Upper lobe of right lung (tissue), 1 donor: Measurements from ENCODE around the gene SPOPL. TPM values are rescaled to one million over a fixed set of nuclear protein-coding genes. Genes with fewer than 3 reads are reported as not detected.
A peak's percentile ranks its signal among the peaks of the same experiment; 100 is the strongest.

Source experiments
- ATAC-seq: fragments of 200-7000 bp; cut with Tn5 transposase; one replicate; pipeline ENCODE4 v1.9.1; 2020; ENCODE audit warnings: mild to moderate bottlenecking, moderate library complexity
- DNase-seq: peaks from one replicate; pipeline ENCODE4 v3.0.0-alpha.2; 2020
- H3K27ac ChIP-seq: fragments of 200-600 bp; one replicate; pipeline ENCODE4 v1.8.0; 2022
- H3K27me3 ChIP-seq: fragments of 200-600 bp; one replicate; pipeline ENCODE4 v1.8.0; 2022; ENCODE audit warnings: mild to moderate bottlenecking
- H3K36me3 ChIP-seq: fragments of 200-600 bp; one replicate; pipeline ENCODE4 v1.8.0; 2022
- H3K4me1 ChIP-seq: fragments of 200-600 bp; one replicate; pipeline ENCODE4 v1.8.0; 2022
- H3K4me3 ChIP-seq: fragments of 200-600 bp; one replicate; pipeline ENCODE4 v1.8.0; 2022; ENCODE audit warnings: mild to moderate bottlenecking
- H3K9me3 ChIP-seq: fragments of 200-600 bp; one replicate; pipeline ENCODE4 v1.8.0; 2022
- intact Hi-C: fragments of 100-400 bp; cut with DNase I; formaldehyde crosslinking; loops from one replicate; pipeline ENCODE4 v1.11.0; 2022
- total RNA-seq: library from RNA; stranded (reverse); fragmentation: NEBNext Ultra II Directional; extraction: Animal tissue kit (Norgen Biotek cat#: 25700); gene quantifications from one replicate; pipeline ENCODE4 v1.2.1, GENCODE V29; 2021
- TF ChIP-seq, protein P1 (sequence below): fragments of 200-600 bp; IDR thresholded peaks from one replicate; pipeline ENCODE4 v1.8.0; 2022; ENCODE audit warnings: antibody characterized with exemption
- donor health status: DM: no; HTN: yes; CAD: no; lungs with severe emphysema.

Gene SPOPL
- total RNA-seq, 1 donor from 2014 or later = 26.3 TPM

GRCh38 chr2:138495384-138495783, 6.2 kb upstream of the SPOPL start:
- TF ChIP-seq, protein P1, sequence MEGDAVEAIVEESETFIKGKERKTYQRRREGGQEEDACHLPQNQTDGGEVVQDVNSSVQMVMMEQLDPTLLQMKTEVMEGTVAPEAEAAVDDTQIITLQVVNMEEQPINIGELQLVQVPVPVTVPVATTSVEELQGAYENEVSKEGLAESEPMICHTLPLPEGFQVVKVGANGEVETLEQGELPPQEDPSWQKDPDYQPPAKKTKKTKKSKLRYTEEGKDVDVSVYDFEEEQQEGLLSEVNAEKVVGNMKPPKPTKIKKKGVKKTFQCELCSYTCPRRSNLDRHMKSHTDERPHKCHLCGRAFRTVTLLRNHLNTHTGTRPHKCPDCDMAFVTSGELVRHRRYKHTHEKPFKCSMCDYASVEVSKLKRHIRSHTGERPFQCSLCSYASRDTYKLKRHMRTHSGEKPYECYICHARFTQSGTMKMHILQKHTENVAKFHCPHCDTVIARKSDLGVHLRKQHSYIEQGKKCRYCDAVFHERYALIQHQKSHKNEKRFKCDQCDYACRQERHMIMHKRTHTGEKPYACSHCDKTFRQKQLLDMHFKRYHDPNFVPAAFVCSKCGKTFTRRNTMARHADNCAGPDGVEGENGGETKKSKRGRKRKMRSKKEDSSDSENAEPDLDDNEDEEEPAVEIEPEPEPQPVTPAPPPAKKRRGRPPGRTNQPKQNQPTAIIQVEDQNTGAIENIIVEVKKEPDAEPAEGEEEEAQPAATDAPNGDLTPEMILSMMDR = no peak
- no peak for ATAC-seq
- Histone ChIP-seq H3K27me3 (no peaks in the 10 kb centered on the region), H3K36me3 (no peaks in the 10 kb centered on the region), H3K9me3 (no peaks in the 10 kb centered on the region), H3K4me3 (no peak overlapping the region), H3K4me1 (peaks cover 5% of the 10 kb centered on the region), H3K27ac (no peak overlapping the region)
- no peak for DNase-seq
- intact Hi-C loops = no loop called here

- TF ChIP-seq, protein P1 = no peak
- Histone ChIP-seq H3K27me3 (no peaks in the 10 kb centered on the region), H3K27ac (no peak overlapping the region), H3K36me3 (no peaks in the 10 kb centered on the region), H3K9me3 (no peaks in the 10 kb centered on the region), H3K4me3 (no peak overlapping the region), H3K4me1 (peaks cover 12% of the 10 kb centered on the region)
- ATAC-seq = no peak
- intact Hi-C loops = no loop called here
- DNase-seq = no peak
These were observed 5.4 kb upstream of the SPOPL start for GRCh38 chr2:138496096-138496651.

- Histone ChIP-seq H3K4me1 (peaks cover 12% of the 10 kb centered on the region), H3K36me3 (no peaks in the 10 kb centered on the region), H3K27ac (no peak overlapping the region), H3K27me3 (no peaks in the 10 kb centered on the region), H3K4me3 (no peak overlapping the region), H3K9me3 (no peaks in the 10 kb centered on the region)
- DNase-seq (no peak), ATAC-seq (no peak)
- TF ChIP-seq, protein P1 = no peak
- intact Hi-C loops = no loop called here
These were observed 4.3 kb upstream of the SPOPL start for GRCh38 chr2:138497294-138497693.

DNA sequence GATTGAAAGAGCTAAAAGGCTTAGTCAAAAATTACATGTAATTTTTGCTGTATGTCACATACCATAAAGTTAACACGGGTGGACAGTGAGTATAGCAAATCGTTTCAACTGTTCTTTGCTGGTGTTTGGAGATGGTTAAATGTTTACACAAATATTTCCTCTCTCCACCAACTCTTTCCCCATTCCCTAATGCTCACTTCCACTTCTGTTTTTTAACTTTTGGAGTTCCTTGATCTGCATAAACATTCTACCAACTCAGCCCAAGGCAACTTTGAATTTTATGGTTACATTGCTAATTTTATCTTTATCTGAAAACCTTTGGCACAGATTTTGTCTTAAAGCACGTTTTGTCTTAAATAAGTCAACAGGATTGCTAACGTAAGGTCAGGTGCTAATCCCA, 1.9 kb upstream of the SPOPL start:
- Histone ChIP-seq H3K36me3 (no peaks in the 10 kb centered on the region), H3K4me3 (no peak overlapping the region), H3K27ac (no peak overlapping the region), H3K27me3 (no peaks in the 10 kb centered on the region), H3K9me3 (no peaks in the 10 kb centered on the region), H3K4me1 (peaks cover 31% of the 10 kb centered on the region)
- ATAC-seq (no peak), DNase-seq (no peak)
- TF ChIP-seq, protein P1 = no peak
- intact Hi-C loops = no loop called here

DNA sequence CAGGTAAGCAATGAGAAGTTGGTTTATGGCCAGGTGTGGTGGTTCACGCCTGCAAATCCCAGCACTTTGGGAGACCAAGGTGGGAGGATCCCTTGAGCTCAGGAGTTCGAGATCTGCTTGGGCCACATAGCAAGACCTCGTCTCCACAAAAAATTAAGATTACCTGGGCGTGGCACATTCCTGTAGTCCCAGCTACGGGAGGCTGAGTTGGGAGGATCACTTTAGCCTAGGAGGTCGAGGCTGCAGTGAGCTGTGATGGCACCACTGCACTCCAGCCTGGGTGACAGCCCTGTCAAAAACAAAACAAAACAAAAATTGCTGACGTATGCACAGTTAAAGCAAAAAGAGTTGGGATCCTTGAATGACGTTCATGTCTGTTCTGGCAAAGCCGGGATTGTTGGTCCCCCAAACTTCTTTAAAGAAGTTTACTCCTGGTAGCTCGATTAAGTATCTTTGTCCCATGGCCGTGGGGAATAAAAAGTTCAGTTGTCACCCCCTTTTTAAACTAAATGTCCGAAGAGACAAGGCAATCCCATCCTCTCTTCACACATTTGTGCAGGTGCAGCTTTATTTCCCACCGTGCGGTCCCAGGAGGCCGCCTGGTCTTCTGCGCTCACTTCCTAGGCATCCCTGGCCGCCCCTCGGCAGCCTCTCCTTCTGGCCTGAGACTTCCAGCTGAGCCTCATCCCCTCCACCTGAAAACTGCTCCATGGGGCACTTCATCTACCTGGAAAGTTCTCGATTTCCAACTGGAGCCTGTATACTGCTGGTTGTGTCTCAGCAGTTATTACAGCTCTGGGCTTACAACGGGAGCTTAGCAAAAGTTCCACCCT, 762 bp upstream of the SPOPL start:
- Histone ChIP-seq H3K27me3 (no peaks in the 10 kb centered on the region), H3K27ac (peak overlapping the region; percentile 91), H3K36me3 (no peaks in the 10 kb centered on the region), H3K4me3 (peak overlapping the region; percentile 91), H3K9me3 (no peaks in the 10 kb centered on the region), H3K4me1 (peaks cover 34% of the 10 kb centered on the region)
- TF ChIP-seq, protein P1 = no peak
- ATAC-seq (peak; percentile 2), DNase-seq (no peak)
- intact Hi-C loops = no loop called here
